HCEC 1CT (cell line): Measurements from ENCODE around the gene ZNF772.
"Not testable (repeated sequence)": the region's sequence is repeated elsewhere in the genome, so short reads cannot be mapped to it uniquely, and the experiment has no call there.

Experiments used
- DNase-seq: peaks from one replicate; pipeline ENCODE4 v3.0.0-alpha.2; 2017

The ZNF772 gene

GRCh38 chr19:57477191-57478008, at the start of gene ZNF772:
Gene ZNF772 (minus strand): TSS chr19:57477566. CDS start chr19:57477309, 257 bp downstream.
- peak; percentile 90 for DNase-seq

- DNase-seq = not testable (repeated sequence)
Measured at GRCh38 chr19:57518021-57518420, 40.7 kb upstream of the ZNF772 start.

- DNase-seq = no peak
Measured at GRCh38 chr19:57515255-57515654, 37.9 kb upstream of the ZNF772 start.

- DNase-seq = no peak
Measured at GRCh38 chr19:57512845-57513244, 35.5 kb upstream of the ZNF772 start.

- DNase-seq = no peak
Measured at GRCh38 chr19:57511484-57511883, 34.1 kb upstream of the ZNF772 start.

- DNase-seq = no peak
Measured at GRCh38 chr19:57506163-57506562, 28.8 kb upstream of the ZNF772 start.

- peak; percentile 36 for DNase-seq
Measured at GRCh38 chr19:57500400-57500799, 23.0 kb upstream of the ZNF772 start.

- DNase-seq = peak; percentile 92
Measured at GRCh38 chr19:57499680-57500395, 22.5 kb upstream of the ZNF772 start, which contains the start of gene ZNF773. Gene ZNF773 (plus strand): TSS chr19:57499938. CDS start chr19:57500081, 143 bp downstream.

- DNase-seq = not testable (repeated sequence)
Measured at GRCh38 chr19:57499332-57499679, 21.9 kb upstream of the ZNF772 start.

- peak; percentile 11 for DNase-seq
Measured at GRCh38 chr19:57488299-57488644, 10.9 kb upstream of the ZNF772 start.

- DNase-seq = peak; percentile 78
Measured at GRCh38 chr19:57487477-57488298, 10.3 kb upstream of the ZNF772 start, which contains the start of gene ZNF419. Gene ZNF419 (plus strand): TSS chr19:57487750. CDS start chr19:57487951, 201 bp downstream.

GRCh38 chr19:57473646-57474045, 3.7 kb downstream of the ZNF772 start:
- DNase-seq = no peak

GRCh38 chr19:57466489-57466888, 10.9 kb downstream of the ZNF772 start:
- no peak for DNase-seq

GRCh38 chr19:57465680-57466381, 11.5 kb downstream of the ZNF772 start:
- peak; percentile 21 for DNase-seq

GRCh38 chr19:57452307-57452706, 25.1 kb downstream of the ZNF772 start:
- no peak for DNase-seq

- no peak for DNase-seq
Measured at GRCh38 chr19:57443121-57443696, 34.2 kb downstream of the ZNF772 start.

- DNase-seq = no peak
Measured at GRCh38 chr19:57441979-57442752, 35.2 kb downstream of the ZNF772 start.

- DNase-seq = no peak
Measured at GRCh38 chr19:57438925-57439324, 38.4 kb downstream of the ZNF772 start.

GRCh38 chr19:57437931-57438330, 39.4 kb downstream of the ZNF772 start:
- DNase-seq = no peak

GRCh38 chr19:57436417-57436816, 40.9 kb downstream of the ZNF772 start:
- no peak for DNase-seq
